ENCODE measurements around the gene TRABD.

- TF ChIP-seq CTCF (IDR thresholded peaks at IDR 0.05) (no peak), POLR2A (IDR thresholded peaks at IDR 0.05) (no peak)
Measured at GRCh38 chr22:50204571-50204970, 18.9 kb downstream of the TRABD start.

Measured in testis (tissue), 2 donors.